NCI-H2107 treated with DMSO at 0.1 percent for 48 hours (cell line): ENCODE measurements around the gene SDC4.
"Not testable (repeated sequence)": the region's sequence is repeated elsewhere in the genome, so short reads cannot be mapped to it uniquely, and the experiment has no call there.

Experiments
- DNase-seq: peaks from one replicate; lab custom pipeline; 2025; ENCODE audit not compliant: unreplicated experiment; lab: John Stamatoyannopoulos, UW

SDC4 gene

GRCh38 chr20:45365444-45365970 is 17.3 kb upstream of the SDC4 start:
- DNase-seq: no peak

- DNase-seq: no peak
Measured at GRCh38 chr20:45363611-45364492, 15.6 kb upstream of the SDC4 start.

- DNase-seq: peak; percentile 98
Measured at GRCh38 chr20:45362804-45363610, 14.8 kb upstream of the SDC4 start, which contains the start of gene SYS1. SYS1 (plus strand) TSS chr20:45363156; CDS start chr20:45363532, 376 bp downstream.

- no peak for DNase-seq
Measured at GRCh38 chr20:45361793-45362192, 13.6 kb upstream of the SDC4 start.

- no peak for DNase-seq
Measured at GRCh38 chr20:45359406-45360148, 11.4 kb upstream of the SDC4 start.

- DNase-seq: no peak
Measured at GRCh38 chr20:45359069-45359405, 10.8 kb upstream of the SDC4 start.

GRCh38 chr20:45358282-45359068 is 10.3 kb upstream of the SDC4 start:
- no peak for DNase-seq

- DNase-seq: no peak
Measured at GRCh38 chr20:45355209-45356084, 7.2 kb upstream of the SDC4 start.

GRCh38 chr20:45354423-45355208 is 6.4 kb upstream of the SDC4 start:
- DNase-seq: no peak

- DNase-seq: no peak
Measured at GRCh38 chr20:45353746-45354145, 5.5 kb upstream of the SDC4 start.

GRCh38 chr20:45352729-45353128 is 4.5 kb upstream of the SDC4 start:
- no peak for DNase-seq

GRCh38 chr20:45350795-45351194 is 2.6 kb upstream of the SDC4 start:
- not testable (repeated sequence) for DNase-seq

- DNase-seq: no peak
Measured at GRCh38 chr20:45350217-45350616, 2.0 kb upstream of the SDC4 start.

GRCh38 chr20:45347297-45347935 is 808 bp downstream of the SDC4 start:
- no peak for DNase-seq

GRCh38 chr20:45346851-45347250 is 1.4 kb downstream of the SDC4 start:
- no peak for DNase-seq

GRCh38 chr20:45346291-45346718 is 1.9 kb downstream of the SDC4 start:
- no peak for DNase-seq

- DNase-seq: no peak
Measured at GRCh38 chr20:45345104-45345936, 2.9 kb downstream of the SDC4 start.
